Gastroesophageal sphincter (tissue), 4 donors: ENCODE results near the gene NUP210. TPM values are rescaled to one million over a fixed set of nuclear protein-coding genes. Genes with fewer than 3 reads are reported as not detected.

Experiments used
- ATAC-seq: fragments of 150-250 bp; one replicate; pipeline ENCODE4 v1.9.1; 2016; ENCODE audit warnings: mild to moderate bottlenecking, moderate library complexity
- H3K27ac ChIP-seq, 4 donors: fragments of 200-600 bp; sonication (generic) in 3 of 4; 1 replicate in 3 of 4; 2 replicates in 1 of 4; pipeline ENCODE4 v1.5.1; 2016 to 2019
- H3K27me3 ChIP-seq: fragments of 200-600 bp; sonication (generic); one replicate; pipeline ENCODE4 v1.5.1; 2019
- H3K36me3 ChIP-seq, 2 donors: fragments of 200-600 bp; sonication (generic); one replicate each; pipeline ENCODE4 v1.5.1; 2019; ENCODE audit warnings: control low read depth in 1 of 2
- H3K4me1 ChIP-seq, 3 donors: fragments of 200-600 bp; sonication (generic); 1 replicate in 2 of 3; 2 replicates in 1 of 3; pipeline ENCODE4 v1.5.1; 2016 to 2019; ENCODE audit warnings: control low read depth in 2 of 3
- H3K4me3 ChIP-seq, 2 donors: fragments of 200-600 bp; sonication (generic); one replicate each; pipeline ENCODE4 v1.5.1; 2019; ENCODE audit warnings: mild to moderate bottlenecking in 1 of 2, moderate library complexity in 1 of 2
- H3K9me3 ChIP-seq, 3 donors: fragments of 200-600 bp; sonication (generic); one replicate each; pipeline ENCODE4 v1.5.1; 2017 to 2019; ENCODE audit warnings: control low read depth in 2 of 3
- EP300 ChIP-seq: sonication (generic); formaldehyde crosslinking; IDR thresholded peaks from one replicate; pipeline ENCODE4 v1.6.1; 2017; ENCODE audit warnings: antibody characterized with exemption, mild to moderate bottlenecking
- POLR2A ChIP-seq, 2 donors: fragments of 450-650 bp; IDR thresholded peaks; one replicate each; pipeline ENCODE4 v1.6.1; 2017; ENCODE audit warnings: antibody characterized with exemption in 2 of 2, mild to moderate bottlenecking in 2 of 2, moderate library complexity in 1 of 2
- POLR2AphosphoS5 ChIP-seq: sonication (generic); formaldehyde crosslinking; IDR thresholded peaks from one replicate; pipeline ENCODE4 v1.6.1; 2017; ENCODE audit warnings: antibody characterized with exemption
- WGBS, 2 donors: methylation state at CpG; one replicate each; pipeline ENCODE4 v1.1.5; 2018; ENCODE audit warnings: low coverage in 1 of 2; 5-methylcytosine and 5-hydroxymethylcytosine counted together
- total RNA-seq, 4 donors: library from RNA; depleted of rRNA; stranded (reverse); fragments of >200 nt; gene quantifications; one replicate each; pipeline ENCODE4 v1.1.0, GENCODE V29; 2016
- TF ChIP-seq, protein P1 (sequence below), 4 experiments: fragments of 200-600 bp in 2 of 4; fragments of 450-650 bp in 2 of 4; sonication (generic) in 1 of 4; IDR thresholded peaks; one replicate each; pipeline ENCODE4 v1.5.1; 2017 to 2019; ENCODE audit warnings: antibody characterized with exemption in 4 of 4, mild to moderate bottlenecking in 2 of 4, moderate library complexity in 2 of 4

NUP210 gene
- total RNA-seq, 4 donors from 2014 or later, result 3.0 to 6.2 (median 4.5) TPM

DNA sequence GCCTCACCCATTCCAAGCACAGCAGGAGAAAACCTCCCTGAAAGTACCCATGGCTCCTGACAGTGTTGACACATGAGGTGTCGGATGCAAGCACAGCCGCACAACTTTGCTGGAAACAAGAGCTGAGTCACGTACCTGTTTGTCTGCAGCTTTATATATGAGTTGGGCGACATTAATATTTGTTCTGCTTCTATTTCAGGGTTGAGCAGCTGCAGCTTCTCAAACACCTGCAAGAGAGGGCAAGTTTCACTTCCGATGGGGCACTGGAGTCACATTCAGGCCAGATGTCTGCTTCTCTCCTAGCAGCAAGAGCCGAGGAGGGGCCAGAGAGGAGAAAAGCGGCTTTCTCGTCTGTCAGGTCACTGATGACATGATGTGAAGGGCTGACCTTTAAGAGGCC is 88.0 kb downstream of the NUP210 start:
- no peak overlapping the region for H3K27ac ChIP-seq
- WGBS, 2 donors, result 28 to 79% methylated on average over 5 to 7 of the region's 8 CpGs
- H3K4me1 ChIP-seq, result no peaks in the 10 kb centered on the region
- H3K9me3 ChIP-seq, result no peaks in the 10 kb centered on the region
- TF ChIP-seq EP300, result no peak
- TF ChIP-seq, protein P1, sequence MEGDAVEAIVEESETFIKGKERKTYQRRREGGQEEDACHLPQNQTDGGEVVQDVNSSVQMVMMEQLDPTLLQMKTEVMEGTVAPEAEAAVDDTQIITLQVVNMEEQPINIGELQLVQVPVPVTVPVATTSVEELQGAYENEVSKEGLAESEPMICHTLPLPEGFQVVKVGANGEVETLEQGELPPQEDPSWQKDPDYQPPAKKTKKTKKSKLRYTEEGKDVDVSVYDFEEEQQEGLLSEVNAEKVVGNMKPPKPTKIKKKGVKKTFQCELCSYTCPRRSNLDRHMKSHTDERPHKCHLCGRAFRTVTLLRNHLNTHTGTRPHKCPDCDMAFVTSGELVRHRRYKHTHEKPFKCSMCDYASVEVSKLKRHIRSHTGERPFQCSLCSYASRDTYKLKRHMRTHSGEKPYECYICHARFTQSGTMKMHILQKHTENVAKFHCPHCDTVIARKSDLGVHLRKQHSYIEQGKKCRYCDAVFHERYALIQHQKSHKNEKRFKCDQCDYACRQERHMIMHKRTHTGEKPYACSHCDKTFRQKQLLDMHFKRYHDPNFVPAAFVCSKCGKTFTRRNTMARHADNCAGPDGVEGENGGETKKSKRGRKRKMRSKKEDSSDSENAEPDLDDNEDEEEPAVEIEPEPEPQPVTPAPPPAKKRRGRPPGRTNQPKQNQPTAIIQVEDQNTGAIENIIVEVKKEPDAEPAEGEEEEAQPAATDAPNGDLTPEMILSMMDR (IDR thresholded peaks at IDR 0.05), result no peak
- ATAC-seq, result no peak
- peaks cover 0 to 89% of the 10 kb centered on the region in 2 donors for H3K36me3 ChIP-seq
- no peaks in the 10 kb centered on the region for H3K27me3 ChIP-seq
- no peak overlapping the region for H3K4me3 ChIP-seq

- no peaks in the 10 kb centered on the region for H3K4me1 ChIP-seq
- no peaks in the 10 kb centered on the region for H3K9me3 ChIP-seq
- peaks cover 0 to 86% of the 10 kb centered on the region in 2 donors for H3K36me3 ChIP-seq
- no peaks in the 10 kb centered on the region for H3K27me3 ChIP-seq
- TF ChIP-seq EP300 (no peak), POLR2AphosphoS5 (no peak), POLR2A (IDR thresholded peaks at IDR 0.05) (no peak)
- TF ChIP-seq, protein P1 (IDR thresholded peaks at IDR 0.05), result no peak
- ATAC-seq, result no peak
- WGBS, 2 donors, result 77 to 90% methylated on average over 2 to 5 of the region's 5 CpGs
- H3K4me3 ChIP-seq, result no peak overlapping the region
- no peak overlapping the region for H3K27ac ChIP-seq
Measured at GRCh38 chr3:13329746-13330145, 90.4 kb downstream of the NUP210 start.

DNA sequence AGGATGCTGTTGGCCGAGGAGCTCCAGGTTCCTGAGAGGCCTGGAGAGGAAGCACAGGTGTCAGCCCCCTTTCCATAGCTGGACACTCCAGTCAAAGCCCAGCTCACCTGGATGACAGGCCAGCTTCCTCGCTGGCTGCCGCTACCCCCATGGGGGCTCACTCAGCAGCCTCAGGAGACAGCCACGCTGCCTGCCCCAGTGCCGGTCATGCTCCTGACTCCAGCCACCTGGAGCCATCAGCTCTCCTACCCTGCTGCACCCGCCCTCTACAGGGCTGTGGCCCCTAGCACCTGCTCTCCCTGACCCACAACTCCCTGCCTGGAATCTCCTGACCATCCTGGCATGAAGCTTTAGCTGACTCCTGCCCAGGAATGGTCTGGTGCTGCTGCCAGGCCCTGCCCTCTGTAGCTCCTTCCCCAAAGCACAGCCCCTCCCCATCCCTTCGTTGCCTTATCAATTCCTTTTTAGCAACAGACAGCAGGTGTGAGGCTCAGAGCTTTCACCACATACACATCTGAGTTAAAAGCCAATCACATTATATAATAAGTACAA is 94.2 kb downstream of the NUP210 start:
- Histone ChIP-seq H3K4me3 (no peak overlapping the region), H3K36me3 (peaks cover 0 to 92% of the 10 kb centered on the region in 2 donors), H3K4me1 (no peaks in the 10 kb centered on the region), H3K27ac (no peak overlapping the region), H3K27me3 (no peaks in the 10 kb centered on the region), H3K9me3 (no peaks in the 10 kb centered on the region)
- no peak for ATAC-seq
- WGBS, 2 donors, result 50 to 100% methylated on average over 1 of the region's 7 CpGs
- TF ChIP-seq POLR2A (IDR thresholded peaks at IDR 0.05), result no peak
- TF ChIP-seq, protein P1 (IDR thresholded peaks at IDR 0.05), result no peak
- TF ChIP-seq EP300, result no peak
- no peak for TF ChIP-seq POLR2AphosphoS5

- Histone ChIP-seq H3K4me3 (no peak overlapping the region), H3K9me3 (no peaks in the 10 kb centered on the region), H3K27me3 (no peaks in the 10 kb centered on the region), H3K36me3 (peaks cover 0 to 91% of the 10 kb centered on the region in 2 donors), H3K4me1 (no peaks in the 10 kb centered on the region), H3K27ac (no peak overlapping the region)
- ATAC-seq, result no peak
- WGBS, 2 donors, result 83% methylated on average over 8 of the region's 11 CpGs; no CpG with 5 or more reads in 1 of the 2 donors
- TF ChIP-seq POLR2AphosphoS5, result no peak
- no peak for TF ChIP-seq POLR2A (IDR thresholded peaks at IDR 0.05)
- TF ChIP-seq, protein P1 (IDR thresholded peaks at IDR 0.05), result no peak
- TF ChIP-seq EP300, result no peak
Measured at GRCh38 chr3:13324835-13325501, 95.2 kb downstream of the NUP210 start.

DNA sequence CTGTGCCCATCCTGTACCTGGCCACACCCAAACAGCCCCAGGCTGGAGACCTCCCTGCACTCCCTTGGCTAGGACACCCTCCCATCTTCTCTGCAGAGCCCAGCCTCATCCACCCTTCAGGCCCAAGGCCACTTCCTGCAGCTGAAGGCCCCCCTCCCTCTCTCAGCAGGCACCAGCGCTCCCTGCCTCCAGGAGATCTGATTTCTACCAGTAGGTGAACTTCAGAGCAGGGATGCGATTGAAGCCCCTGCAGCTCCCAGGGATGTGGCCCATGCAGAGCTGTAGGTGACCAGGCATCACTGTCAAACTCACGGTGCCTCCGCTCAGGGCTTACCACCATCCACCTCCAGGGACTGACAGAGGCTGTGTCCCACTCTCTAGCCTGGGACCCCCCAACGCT is 96.3 kb downstream of the NUP210 start:
- Histone ChIP-seq H3K27ac (no peak overlapping the region), H3K4me1 (no peaks in the 10 kb centered on the region), H3K36me3 (peaks cover 0 to 92% of the 10 kb centered on the region in 2 donors), H3K4me3 (no peak overlapping the region), H3K27me3 (no peaks in the 10 kb centered on the region), H3K9me3 (no peaks in the 10 kb centered on the region)
- WGBS, 2 donors, result 100% methylated on average over 1 of the region's 5 CpGs; no CpG with 5 or more reads in 1 of the 2 donors
- TF ChIP-seq EP300, result no peak
- ATAC-seq, result no peak
